Thyroid gland (tissue), 4 donors: ENCODE results near the gene CRY2. TPM values are rescaled to one million over a fixed set of nuclear protein-coding genes. Genes with fewer than 3 reads are reported as not detected.

Experiments
- DNase-seq, 2 donors: peaks; one replicate each; pipeline ENCODE4 v3.0.0-alpha.2; 2019
- H3K27ac ChIP-seq, 3 donors: fragments of 200-600 bp; sonication (generic); 1 replicate in 2 of 3; 2 replicates in 1 of 3; pipeline ENCODE4 v1.5.1; 2016 to 2019; ENCODE audit warnings: mild to moderate bottlenecking in 1 of 3, moderate library complexity in 1 of 3
- H3K27me3 ChIP-seq: fragments of 200-600 bp; sonication (generic); one replicate; pipeline ENCODE4 v1.5.1; 2019
- H3K36me3 ChIP-seq, 2 donors: fragments of 200-600 bp; sonication (generic); one replicate each; pipeline ENCODE4 v1.5.1; 2016 to 2019
- H3K4me1 ChIP-seq, 2 donors: fragments of 200-600 bp; sonication (generic); one replicate each; pipeline ENCODE4 v1.5.1; 2017 to 2019
- H3K4me3 ChIP-seq, 3 donors: fragments of 200-600 bp; sonication (generic); replicated peaks in 1 of 3; 1 replicate in 2 of 3; 2 replicates in 1 of 3; pipeline ENCODE4 v1.5.1; 2016; ENCODE audit warnings: mild to moderate bottlenecking in 1 of 3
- H3K9me3 ChIP-seq: fragments of 200-600 bp; sonication (generic); one replicate; pipeline ENCODE4 v1.5.1; 2017
- CTCF ChIP-seq, 6 experiments: fragments of 200-600 bp in 3 of 6; fragments of 450-650 bp in 3 of 6; sonication (generic) in 3 of 6; IDR thresholded peaks; one replicate each; pipeline ENCODE4 v1.5.1; 2016 to 2019; ENCODE audit warnings: antibody characterized with exemption in 6 of 6, mild to moderate bottlenecking in 2 of 6, inconsistent platforms in 1 of 6, moderate library complexity in 1 of 6
- POLR2A ChIP-seq, 2 donors: fragments of 450-650 bp; IDR thresholded peaks; one replicate each; pipeline ENCODE4 v1.6.1; 2017; ENCODE audit warnings: antibody characterized with exemption in 2 of 2, mild to moderate bottlenecking in 2 of 2, moderate library complexity in 1 of 2
- WGBS, 2 donors: methylation state at CpG; one replicate each; pipeline ENCODE4 v1.1.5; 2017; 5-methylcytosine and 5-hydroxymethylcytosine counted together
- intact Hi-C: fragments of 100-400 bp; cut with DNase I; formaldehyde crosslinking; loops from one replicate; pipeline ENCODE4 v1.15.1; 2023
- total RNA-seq, 4 donors: library from RNA; depleted of rRNA; stranded (reverse); fragments of >200 nt; gene quantifications; one replicate each; pipeline ENCODE4 v1.2.3, GENCODE V29; 2016

The CRY2 gene
- total RNA-seq, 4 donors from 2014 or later, result 49.5 to 117 (median 57.8) TPM

GRCh38 chr11:45906965-45907611 lies 59.8 kb downstream of the CRY2 start, which contains the start of gene FREY1:
TSS of gene FREY1 (minus strand) at chr11:45907271. CDS start at chr11:45907245, 26 bp downstream.
- Histone ChIP-seq H3K9me3 (no peaks in the 10 kb centered on the region), H3K27ac (no peak within 1 kb of the TSS), H3K36me3 (peaks cover 6 to 23% of the 10 kb centered on the region in 2 donors), H3K4me3 (no peak within 1 kb of the TSS), H3K4me1 (no peaks in the 10 kb centered on the region), H3K27me3 (no peaks in the 10 kb centered on the region)
- intact Hi-C loops, result no loop called here
- no peak for TF ChIP-seq CTCF (IDR thresholded peaks at IDR 0.05)
- WGBS, 2 donors, result 72 to 73% methylated on average over 13 to 18 of the region's 18 CpGs
- no peak for DNase-seq

GRCh38 chr11:45907911-45908370 lies 60.7 kb downstream of the CRY2 start:
- no peak overlapping the region for H3K27ac ChIP-seq

GRCh38 chr11:45909594-45910475 lies 62.6 kb downstream of the CRY2 start:
- TF ChIP-seq CTCF (IDR thresholded peaks at IDR 0.05), result no peak
- Histone ChIP-seq H3K27ac (no peak overlapping the region), H3K9me3 (no peaks in the 10 kb centered on the region), H3K4me1 (no peaks in the 10 kb centered on the region), H3K27me3 (no peaks in the 10 kb centered on the region), H3K4me3 (no peak overlapping the region), H3K36me3 (peaks cover 25 to 38% of the 10 kb centered on the region in 2 donors)
- WGBS, 2 donors, result 88 to 90% methylated on average over 17 to 27 of the region's 32 CpGs
- intact Hi-C loops, result loop anchor here (10.0 kb wide), 1 partner anchor 105 kb away; the partner anchor contains the start of gene SLC35C1
- DNase-seq, result no peak

More at GRCh38 chr11:45907911-45908370, 60.7 kb downstream of the CRY2 start:
- H3K4me3 ChIP-seq, result no peak overlapping the region
- 50 to 88% methylated on average over 3 to 8 of the region's 8 CpGs for WGBS, 2 donors
- intact Hi-C loops, result no loop called here
- TF ChIP-seq POLR2A (IDR thresholded peaks at IDR 0.05), result no peak
- no peaks in the 10 kb centered on the region for H3K4me1 ChIP-seq
- H3K9me3 ChIP-seq, result no peaks in the 10 kb centered on the region
- no peak for DNase-seq
- H3K27me3 ChIP-seq, result no peaks in the 10 kb centered on the region
- H3K36me3 ChIP-seq, result peaks cover 8 to 23% of the 10 kb centered on the region in 2 donors

GRCh38 chr11:45910623-45911022 lies 63.3 kb downstream of the CRY2 start:
- DNase-seq, result no peak
- no peak overlapping the region for H3K4me3 ChIP-seq
- no peak overlapping the region for H3K27ac ChIP-seq
- WGBS, 2 donors, result 88 to 91% methylated on average over 6 to 9 of the region's 9 CpGs
- TF ChIP-seq POLR2A (IDR thresholded peaks at IDR 0.05) (no peak), CTCF (IDR thresholded peaks at IDR 0.05) (no peak)
- no peaks in the 10 kb centered on the region for H3K4me1 ChIP-seq
- intact Hi-C loops, result loop anchor here (10.0 kb wide), 1 partner anchor 106 kb away; the partner anchor contains the start of gene SLC35C1
- H3K36me3 ChIP-seq, result peaks cover 25 to 38% of the 10 kb centered on the region in 2 donors
- no peaks in the 10 kb centered on the region for H3K9me3 ChIP-seq
- no peaks in the 10 kb centered on the region for H3K27me3 ChIP-seq

GRCh38 chr11:45913514-45913913 lies 66.2 kb downstream of the CRY2 start:
- Histone ChIP-seq H3K4me3 (no peak overlapping the region), H3K27me3 (no peaks in the 10 kb centered on the region), H3K36me3 (peaks cover 25 to 38% of the 10 kb centered on the region in 2 donors), H3K9me3 (no peaks in the 10 kb centered on the region), H3K4me1 (peaks cover 9 to 13% of the 10 kb centered on the region in 2 donors), H3K27ac (no peak overlapping the region)
- no peak for DNase-seq
- 93 to 96% methylated on average over 18 to 19 of the region's 19 CpGs for WGBS, 2 donors
- TF ChIP-seq CTCF (IDR thresholded peaks at IDR 0.05) (no peak), POLR2A (IDR thresholded peaks at IDR 0.05) (no peak)
- intact Hi-C loops, result loop anchor here (10.0 kb wide), 1 partner anchor 109 kb away; the partner anchor contains the start of gene SLC35C1
